K562 (cell line): Measurements from ENCODE around the gene DLST. TPM values are rescaled to one million over a fixed set of nuclear protein-coding genes. Genes with fewer than 3 reads are reported as not detected.

Source experiments
- ATAC-seq: fragments of 200-7000 bp; cut with Tn5 transposase; 3 replicates; pipeline ENCODE4 v1.9.1; 2020; ENCODE audit warnings: moderate library complexity
- BruUV-seq: library from RNA; stranded (reverse); fragments of 400-500 nt; replicated peaks from 2 replicates; lab custom pipeline; 2021; lab: Mats Ljungman, UMichigan
- CTCF ChIA-PET: fragments of 300-600 bp; formaldehyde crosslinking; extraction: SDS; loops from one replicate; lab custom pipeline; 2021; ENCODE audit warnings: low intra/inter-chr PET ratio; lab: Yijun Ruan, JAX
- POLR2A ChIA-PET: fragments of 300-600, 350-650 bp; sonication (Branson Sonifier 250); formaldehyde crosslinking; extraction: SDS; loops from one replicate; lab custom pipeline; 2021; ENCODE audit warnings: antibody characterized with exemption, inconsistent platforms; lab: Yijun Ruan, JAX
- DNase-seq, 4 experiments: peaks; one replicate each; pipeline versions ENCODE4 v3.0.0 to v3.0.0-alpha.2; 2011 to 2018; ENCODE audit warnings: low spot score in 3 of 4, mixed read lengths in 3 of 4; ENCODE audit errors: extremely low read depth in 1 of 4
- FAIRE-seq: peaks from 2 replicates; lab custom pipeline; 2011; peaks lifted over from hg19 to GRCh38; lab: Jason Lieb, UNC
- H2AFZ ChIP-seq: 2 replicates; pipeline ENCODE4 v1.6.0; 2011; ENCODE audit warnings: low read depth, low read length, control low read depth, inconsistent platforms
- H3K27ac ChIP-seq: fragments of 200-600 bp; 3 replicates; pipeline ENCODE4 v1.8.0; 2011; ENCODE audit warnings: low read depth, mild to moderate bottlenecking, control low read depth, inconsistent platforms, low read length, moderate library complexity, mixed read lengths; ENCODE audit errors: extremely low read depth
- H3K27me3 ChIP-seq, 2 experiments: fragments of 300-600 bp in 1 of 2; 2 replicates in 1 of 2; 3 replicates in 1 of 2; pipeline versions ENCODE4 v1.6.0 to v1.8.0; 2011; ENCODE audit warnings: inconsistent platforms in 2 of 2, low read length in 2 of 2, mild to moderate bottlenecking in 1 of 2, mixed read lengths in 1 of 2, moderate library complexity in 1 of 2; ENCODE audit not compliant: control insufficient read depth in 2 of 2, insufficient read depth in 2 of 2
- H3K36me3 ChIP-seq: fragments of 300-600 bp; 3 replicates; pipeline ENCODE4 v1.8.0; 2011; ENCODE audit warnings: mild to moderate bottlenecking, low read length, inconsistent platforms; ENCODE audit not compliant: control insufficient read depth, insufficient read depth
- H3K4me1 ChIP-seq, 2 experiments: fragments of 200-600 bp in 1 of 2; replicated peaks in 1 of 2; 2 replicates in 1 of 2; 3 replicates in 1 of 2; pipeline versions ENCODE4 v1.5.1 to v1.8.0; 2011; ENCODE audit warnings: inconsistent platforms in 2 of 2, low read length in 2 of 2, mild to moderate bottlenecking in 1 of 2, mixed read lengths in 1 of 2, moderate library complexity in 1 of 2; ENCODE audit not compliant: control insufficient read depth in 2 of 2, insufficient read depth in 2 of 2
- H3K4me2 ChIP-seq: 2 replicates; pipeline ENCODE4 v1.6.1; 2011; ENCODE audit warnings: low read length, control low read depth, inconsistent platforms, mixed read lengths; ENCODE audit not compliant: insufficient read depth
- H3K4me3 ChIP-seq: fragments of 200-600 bp; sonication (generic), shearing (Covaris generic); 2 replicates; pipeline ENCODE4 v1.5.1; 2016; ENCODE audit warnings: control low read depth, inconsistent platforms
- H3K79me2 ChIP-seq: fragments of 200-600 bp; 3 replicates; pipeline ENCODE4 v1.8.0; 2011; ENCODE audit warnings: low read length, inconsistent platforms; ENCODE audit not compliant: control insufficient read depth, insufficient read depth
- H3K9ac ChIP-seq, 2 experiments: 2 replicates each; pipeline versions ENCODE4 v1.6.0 to v1.6.1; 2011; ENCODE audit warnings: low read depth in 2 of 2, low read length in 2 of 2, control low read depth in 1 of 2, inconsistent platforms in 1 of 2, mild to moderate bottlenecking in 1 of 2, mixed read lengths in 1 of 2; ENCODE audit not compliant: insufficient read depth in 1 of 2
- H3K9me1 ChIP-seq: one replicate; pipeline ENCODE4 v1.6.0; 2011; ENCODE audit warnings: inconsistent platforms, mild to moderate bottlenecking, low read length, moderate library complexity; ENCODE audit not compliant: control insufficient read depth, insufficient read depth
- H3K9me3 ChIP-seq: replicated peaks from 2 replicates; pipeline ENCODE4 v1.5.1; 2011; ENCODE audit warnings: low read depth, low read length, inconsistent platforms; ENCODE audit not compliant: control insufficient read depth, insufficient read depth
- H4K20me1 ChIP-seq: replicated peaks from 2 replicates; pipeline ENCODE4 v1.6.1; 2011; ENCODE audit warnings: low read length, inconsistent platforms, mixed read lengths; ENCODE audit not compliant: control insufficient read depth, insufficient read depth
- ARID1B ChIP-seq: fragments of 450-650 bp; IDR thresholded peaks from 2 replicates; pipeline ENCODE4 v1.6.1; 2016; ENCODE audit warnings: antibody characterized with exemption, mild to moderate bottlenecking, inconsistent platforms
- CHD1 ChIP-seq: fragments of 200-600 bp; sonication (generic); IDR thresholded peaks from one replicate; pipeline ENCODE4 v1.6.1; 2012; ENCODE audit warnings: mild to moderate bottlenecking, moderate library complexity, low read length, inconsistent platforms
- E2F5 ChIP-seq: sonication (generic); formaldehyde crosslinking; IDR thresholded peaks from 2 replicates; pipeline ENCODE4 v1.8.0; 2022; ENCODE audit warnings: mild to moderate bottlenecking, missing genetic modification reagents
- EHMT2 ChIP-seq: fragments of 450-650 bp; IDR thresholded peaks from 2 replicates; pipeline ENCODE4 v1.6.1; 2018; ENCODE audit warnings: antibody characterized with exemption
- EZH2 ChIP-seq: IDR thresholded peaks from 2 replicates; pipeline ENCODE4 v1.6.1; 2012; ENCODE audit warnings: low read depth, mild to moderate bottlenecking, inconsistent platforms, low read length, borderline replicate concordance
- NFE2L1 ChIP-seq: fragments of 450-650 bp; IDR thresholded peaks from 2 replicates; pipeline ENCODE4 v1.6.1; 2016; ENCODE audit warnings: missing genetic modification characterization, low read depth, mild to moderate bottlenecking, missing compliant biosample characterization, moderate library complexity, borderline replicate concordance
- PRMT5 ChIP-seq: sonication (generic); formaldehyde crosslinking; IDR thresholded peaks from 2 replicates; pipeline ENCODE4 v1.5.0; 2020; ENCODE audit warnings: missing genetic modification reagents
- TBP ChIP-seq: optimal IDR thresholded peaks from 2 replicates; pipeline ENCODE3; 2011; ENCODE audit warnings: low read depth, low read length, improper control_type of control experiment
- WGBS: fragments of 100-300 bp; shearing (Covaris generic); methylation state at CpG from one replicate; pipeline ENCODE4 v1.1.6; 2016; ENCODE audit warnings: low coverage, mixed read lengths; ENCODE audit not compliant: insufficient coverage; ENCODE audit errors: missing lambda C conversion rate; 5-methylcytosine and 5-hydroxymethylcytosine counted together
- in situ Hi-C: fragments of 300-500 bp; cut with MboI; formaldehyde crosslinking; loops from 4 replicates; pipeline ENCODE4 v1.15.0; 2018; ENCODE audit warnings: inconsistent platforms, mixed read lengths
- intact Hi-C: fragments of 100-400 bp; cut with micrococcal nuclease; formaldehyde crosslinking; loops from 2 replicates; pipeline ENCODE4 v1.14.2; 2022
- polyA plus RNA-seq, 8 experiments: library from polyadenylated mRNA; depleted of rRNA in 4 of 8; stranded (reverse) in 5 of 8; unstranded in 3 of 8; fragments of >200 nt; fragmentation: Nextera tagmentation in 2 of 8; fragmentation: Illumina TruSeq in 1 of 8; extraction: Ambion mirVana in 2 of 8; extraction: Trizol in 1 of 8; gene quantifications; 2 replicates each; pipeline versions ENCODE4 v1.2.1 to v1.2.3, GENCODE V29; 2011 to 2014; ENCODE audit warnings: inconsistent platforms in 1 of 8, missing spikeins in 1 of 8
- total RNA-seq, 7 experiments: library from RNA; depleted of rRNA in 6 of 7; stranded (reverse); fragments of >200 nt in 6 of 7; fragmentation: Illumina TruSeq in 2 of 7; extraction: Trizol in 2 of 7; gene quantifications; 2 replicates each; pipeline versions ENCODE4 v1.2.1 to v1.2.3, GENCODE V29; 2011 to 2021; ENCODE audit warnings: low replicate concordance in 1 of 7
- TF ChIP-seq, protein P1 (sequence below): IDR thresholded peaks from 3 replicates; pipeline ENCODE4 v1.6.1; 2011; ENCODE audit warnings: borderline replicate concordance, mild to moderate bottlenecking; ENCODE audit not compliant: insufficient read length, insufficient read depth

The DLST gene
- total and polyA plus RNA-seq, 9 of the 15 experiments (the other 6 are each of a cell fraction or from before 2014, with no cell fraction given), result 3.0 to 73.7 (median 45.4) TPM

DNA sequence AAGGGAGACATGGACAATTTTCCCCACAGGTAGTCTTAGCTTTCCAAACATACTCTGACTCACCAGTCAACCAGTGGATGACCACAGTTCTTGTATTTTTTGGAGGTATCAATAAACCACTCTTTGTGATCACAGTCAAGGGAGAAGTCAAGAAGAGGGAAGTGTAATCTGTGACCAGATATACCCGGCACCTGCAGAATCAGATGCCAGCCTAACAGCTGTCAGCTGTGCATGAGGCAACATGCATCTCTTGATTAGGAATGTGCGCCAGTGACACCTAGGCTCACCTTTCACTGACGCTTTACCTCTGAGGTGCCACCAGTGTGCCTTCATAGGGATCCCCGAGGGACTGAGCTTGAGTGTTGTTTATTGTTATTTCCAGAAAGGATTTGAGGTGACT, 25.8 kb upstream of the DLST start:
- FAIRE-seq (no peak), DNase-seq (no peak), ATAC-seq (no peak)
- Histone ChIP-seq H3K9me1 (no peaks in the 10 kb centered on the region), H2AFZ (no peak overlapping the region), H3K9me3 (no peaks in the 10 kb centered on the region), H3K27ac (no peak overlapping the region), H3K27me3 (no peaks in the 10 kb centered on the region), H3K4me1 (peaks cover 6 to 13% of the 10 kb centered on the region in 2 experiments; a peak in 4 of 5 replicates), H3K79me2 (no peaks in the 10 kb centered on the region), H3K4me3 (no peak overlapping the region), H4K20me1 (no peaks in the 10 kb centered on the region; the same call in 1 of the 2 replicates), H3K9ac (no peak overlapping the region), H3K4me2 (no peak overlapping the region), H3K36me3 (no peaks in the 10 kb centered on the region)
- 48% methylated on average over 4 of the region's 4 CpGs for WGBS
- TF ChIP-seq NFE2L1 (tag), result no peak
- TF ChIP-seq, protein P1, sequence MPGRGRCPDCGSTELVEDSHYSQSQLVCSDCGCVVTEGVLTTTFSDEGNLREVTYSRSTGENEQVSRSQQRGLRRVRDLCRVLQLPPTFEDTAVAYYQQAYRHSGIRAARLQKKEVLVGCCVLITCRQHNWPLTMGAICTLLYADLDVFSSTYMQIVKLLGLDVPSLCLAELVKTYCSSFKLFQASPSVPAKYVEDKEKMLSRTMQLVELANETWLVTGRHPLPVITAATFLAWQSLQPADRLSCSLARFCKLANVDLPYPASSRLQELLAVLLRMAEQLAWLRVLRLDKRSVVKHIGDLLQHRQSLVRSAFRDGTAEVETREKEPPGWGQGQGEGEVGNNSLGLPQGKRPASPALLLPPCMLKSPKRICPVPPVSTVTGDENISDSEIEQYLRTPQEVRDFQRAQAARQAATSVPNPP, result no peak
- TF ChIP-seq ARID1B, result no peak
- no peak for TF ChIP-seq PRMT5
- TF ChIP-seq TBP, result no peak
- no peak for TF ChIP-seq CHD1
- TF ChIP-seq EHMT2, result no peak
- no peak for TF ChIP-seq E2F5 (CRISPR knock-in tag)
- no peak for TF ChIP-seq EZH2
- intact Hi-C loops, result no loop called here
- in situ Hi-C loops, result no loop called here
- CTCF ChIA-PET, result no interaction called here
- BruUV-seq, result no TSS peak
- POLR2A ChIA-PET, result interaction anchor here (1.5 to 2.9 kb wide), 2 partner anchors 10 to 11 kb away, joined by 4 to 11 read pairs; no protein-coding TSS in a partner anchor
